Measurements from ENCODE around the gene MAML3.

Gene MAML3

GRCh38 chr4:140037353-140038030, 116.5 kb downstream of the MAML3 start:
- DNase-seq = no peak

GRCh38 chr4:140031706-140032105, 122.3 kb downstream of the MAML3 start:
- DNase-seq = no peak

GRCh38 chr4:140031061-140031460, 122.9 kb downstream of the MAML3 start:
- no peak for DNase-seq

- no peak for DNase-seq
Measured at GRCh38 chr4:140028676-140029517, 125.1 kb downstream of the MAML3 start.

DNA sequence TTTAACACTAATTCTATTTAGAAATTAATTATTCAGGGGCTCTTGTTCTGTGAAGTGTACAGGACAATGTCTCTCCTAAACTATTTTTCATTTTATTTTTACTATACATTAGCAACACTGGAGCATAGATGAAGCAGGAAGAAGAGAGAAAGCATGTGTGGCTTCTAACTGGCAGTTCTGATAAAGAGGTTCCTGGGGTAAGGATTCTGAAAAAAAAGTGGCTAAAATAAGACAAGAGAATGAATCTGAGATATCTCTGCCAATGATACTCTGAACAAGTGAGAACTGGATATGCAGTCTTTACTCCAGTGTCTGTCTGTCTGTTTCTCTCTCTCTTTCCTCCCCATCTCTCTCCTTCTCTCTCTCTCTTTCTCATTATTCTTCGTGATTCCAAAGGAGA, 125.9 kb downstream of the MAML3 start:
- no peak for DNase-seq

DNA sequence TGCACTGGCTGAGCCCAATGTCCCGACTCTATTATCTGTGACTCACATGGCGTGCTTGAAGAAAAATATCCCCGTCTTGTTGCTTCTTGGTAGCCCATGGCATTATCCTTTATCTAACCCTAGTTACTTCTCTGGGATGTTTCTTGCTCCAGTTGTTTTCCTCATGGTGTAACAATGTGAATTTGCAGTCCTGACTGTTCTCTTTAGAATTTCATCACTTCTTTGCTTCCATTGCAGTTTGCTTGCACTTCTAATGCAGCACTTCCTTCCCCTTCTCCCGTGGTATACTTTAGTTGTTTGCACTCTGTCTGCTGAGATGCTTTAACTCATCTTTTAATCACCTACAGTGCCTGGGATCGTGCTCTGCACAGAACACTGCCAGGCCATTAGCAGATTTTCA, 126.9 kb downstream of the MAML3 start:
- DNase-seq = no peak

DNA sequence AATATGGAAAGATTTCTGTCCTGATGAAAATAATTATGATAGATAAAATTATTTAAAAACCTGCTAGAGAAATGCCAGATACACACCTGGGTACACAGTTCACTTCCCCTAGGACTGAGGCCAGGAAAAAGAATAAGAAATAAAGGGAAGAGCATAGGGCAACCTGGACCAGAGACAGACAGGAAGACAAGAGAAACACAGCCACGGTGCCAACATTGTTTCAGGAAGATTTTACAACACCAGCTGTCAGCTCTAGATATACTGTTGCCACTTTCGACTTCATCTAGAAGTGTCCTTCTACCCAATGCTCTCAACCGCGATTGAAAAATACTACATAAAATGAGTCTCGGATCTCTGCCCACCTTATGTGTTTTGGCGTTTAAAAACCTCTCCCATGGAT, 128.5 kb downstream of the MAML3 start:
- no peak for DNase-seq

DNA sequence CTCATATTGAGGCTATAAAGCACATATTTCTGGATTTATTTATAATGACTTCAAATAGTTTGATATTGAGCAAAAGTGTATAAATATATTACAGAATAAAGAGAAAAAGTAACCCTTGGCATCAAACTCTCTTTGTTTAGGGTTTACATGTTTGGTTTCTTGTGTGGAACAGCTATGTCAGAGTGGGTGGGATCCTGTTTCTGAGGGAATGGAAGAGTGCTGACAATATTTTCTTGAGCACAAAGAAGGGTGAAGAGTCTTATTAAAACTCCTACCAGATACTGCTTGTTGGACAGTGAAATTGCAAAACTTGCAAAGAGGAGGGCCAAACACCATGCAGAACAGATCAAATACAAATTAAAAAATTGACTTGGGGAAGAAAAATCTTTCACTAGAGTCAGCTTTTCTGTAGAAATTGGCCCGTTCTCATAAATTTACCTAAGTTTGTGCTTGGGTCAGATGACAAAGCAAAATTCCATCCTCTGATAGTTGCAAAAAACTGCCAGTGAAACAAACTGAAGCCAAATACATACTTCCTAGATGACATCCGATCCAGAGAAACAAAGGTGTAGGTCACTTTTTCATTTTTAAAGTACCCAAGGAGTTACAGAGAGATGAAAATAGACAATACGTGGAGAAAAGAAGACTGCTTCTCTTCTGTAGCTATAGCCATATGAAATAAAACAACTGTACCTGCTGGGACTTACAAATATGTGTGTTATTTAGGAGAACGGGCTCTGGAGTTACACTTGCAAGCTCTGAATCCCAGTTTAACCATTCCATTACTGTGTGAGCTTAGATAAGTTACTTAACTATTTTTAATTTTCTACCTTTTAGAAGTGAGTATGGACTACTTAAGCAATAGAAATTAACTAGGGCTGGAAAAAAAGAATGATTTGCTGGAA, 133.3 kb downstream of the MAML3 start:
- DNase-seq = no peak

- no peak for DNase-seq
Measured at GRCh38 chr4:140019619-140020347, 134.2 kb downstream of the MAML3 start.

DNA sequence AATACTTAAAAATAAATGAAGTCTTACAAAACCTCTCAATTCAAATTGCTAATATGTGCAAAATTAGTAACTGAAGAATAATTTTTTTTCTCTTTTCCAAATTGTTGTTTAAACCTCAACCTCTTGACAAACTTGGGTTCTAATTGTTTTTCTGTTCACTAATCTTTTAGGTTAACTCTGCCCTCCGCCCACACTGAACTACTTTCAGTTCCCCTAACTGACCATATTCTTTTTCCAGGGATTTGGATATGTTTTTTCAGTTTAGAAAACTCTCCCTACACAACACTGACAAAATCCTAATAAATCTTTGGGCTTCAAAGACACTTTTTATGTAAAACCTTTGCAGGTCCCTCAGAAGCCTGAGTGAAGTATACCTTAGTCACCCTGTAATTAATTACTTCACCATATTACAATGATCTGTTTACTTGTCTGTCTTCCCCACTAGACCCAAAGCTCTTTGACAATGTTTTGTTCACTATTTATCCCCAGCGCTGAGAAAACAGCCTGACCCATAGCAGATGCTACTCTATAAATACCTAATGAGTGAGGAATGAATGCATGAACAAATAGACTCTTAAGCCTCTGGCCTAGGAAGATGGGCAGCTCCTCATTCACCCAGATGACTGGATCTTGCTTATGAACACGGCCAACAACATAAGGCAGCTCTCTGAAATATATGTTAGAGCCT, 134.9 kb downstream of the MAML3 start:
- no peak for DNase-seq

GRCh38 chr4:140014284-140014683, 139.7 kb downstream of the MAML3 start:
- no peak for DNase-seq

DNA sequence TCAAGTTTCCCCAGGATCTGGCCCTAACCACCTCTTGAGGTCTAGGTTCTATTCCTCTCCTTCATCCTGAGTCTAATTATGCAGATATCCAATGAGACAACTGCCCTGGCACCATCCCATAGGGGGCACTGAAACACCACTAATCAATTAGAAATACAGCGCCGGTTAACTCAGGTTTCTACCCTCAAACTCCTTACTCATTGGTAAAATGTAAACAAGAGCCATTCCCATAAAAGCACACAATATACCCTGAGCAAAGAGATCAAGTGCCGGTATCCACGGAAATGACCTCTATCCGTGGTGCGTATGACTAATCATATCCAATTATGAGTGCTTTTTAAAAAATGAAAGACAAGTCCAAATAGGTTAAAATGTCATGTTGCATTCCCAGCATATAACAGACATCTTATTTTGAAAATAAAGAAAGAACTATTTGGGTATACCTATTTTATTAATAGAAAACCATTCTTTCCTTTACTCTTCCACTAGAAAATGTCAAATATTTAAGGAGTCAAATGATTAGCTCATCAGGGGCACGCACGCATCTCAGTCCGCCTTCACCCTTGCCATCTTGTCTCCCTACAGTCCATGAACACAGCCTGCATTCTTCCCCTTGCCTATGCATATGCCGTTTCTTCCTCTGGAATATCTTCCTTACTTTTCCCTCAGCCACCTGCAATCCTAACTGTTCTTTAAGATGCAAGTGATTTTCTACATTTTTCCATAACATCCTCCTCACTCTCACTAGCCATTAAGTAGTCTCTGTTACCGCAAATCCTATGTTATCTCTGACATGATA, 141.1 kb downstream of the MAML3 start:
- DNase-seq = no peak

DNA sequence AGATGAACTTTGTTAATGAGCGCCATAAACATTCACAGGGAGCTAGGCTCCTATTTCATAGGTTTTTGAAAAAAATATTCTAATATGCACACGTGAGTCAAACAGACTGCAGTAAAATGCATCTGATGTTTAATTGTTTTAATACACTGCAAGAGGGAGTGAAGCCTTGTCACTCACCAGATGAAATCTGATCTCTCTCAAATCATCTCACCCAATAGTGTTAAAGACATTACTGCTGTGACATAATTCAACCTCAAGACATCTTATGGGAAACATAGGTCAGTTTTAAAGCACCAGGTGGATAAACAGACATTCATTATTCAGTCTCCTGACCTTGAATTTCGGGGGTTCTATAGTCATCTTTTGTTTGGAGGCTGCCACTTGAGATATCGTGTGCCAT, 148.3 kb downstream of the MAML3 start:
- no peak for DNase-seq

DNA sequence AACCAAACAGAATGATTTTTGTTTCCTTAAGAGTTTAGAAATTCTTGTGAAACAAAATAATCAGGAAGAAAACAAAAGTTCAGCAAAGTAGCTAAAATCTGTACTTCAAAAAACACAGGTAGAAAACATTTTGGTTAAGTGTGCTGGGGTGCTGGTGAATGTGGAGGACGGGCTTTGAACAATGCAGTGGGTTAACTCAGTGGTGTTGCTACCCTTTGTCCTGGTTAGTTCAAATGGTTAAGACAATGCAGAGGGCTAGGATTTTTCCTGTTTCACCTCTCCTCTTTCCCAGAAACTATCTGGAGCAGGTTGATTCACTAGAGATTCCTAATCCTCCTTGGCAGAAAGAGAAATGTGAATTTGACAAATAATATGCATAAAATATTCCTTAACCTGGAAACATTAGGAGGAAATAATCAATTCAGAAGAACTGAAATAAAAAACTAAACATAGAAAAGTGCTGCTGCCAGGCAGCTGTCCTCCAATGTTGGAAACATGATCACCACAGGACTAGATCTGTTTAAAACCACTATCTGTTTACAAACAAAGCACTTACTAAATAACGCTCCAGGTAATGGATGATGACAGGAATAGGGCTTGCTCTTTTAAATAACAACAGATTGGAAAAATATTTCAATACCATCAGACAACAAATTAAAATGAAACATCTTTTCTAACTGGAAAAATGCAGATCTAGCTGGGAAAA, 148.9 kb downstream of the MAML3 start:
- DNase-seq = no peak

GRCh38 chr4:140004549-140004895, 149.5 kb downstream of the MAML3 start:
- peak; percentile 61 for DNase-seq

GRCh38 chr4:140003876-140004548, 150.0 kb downstream of the MAML3 start:
- no peak for DNase-seq

DNA sequence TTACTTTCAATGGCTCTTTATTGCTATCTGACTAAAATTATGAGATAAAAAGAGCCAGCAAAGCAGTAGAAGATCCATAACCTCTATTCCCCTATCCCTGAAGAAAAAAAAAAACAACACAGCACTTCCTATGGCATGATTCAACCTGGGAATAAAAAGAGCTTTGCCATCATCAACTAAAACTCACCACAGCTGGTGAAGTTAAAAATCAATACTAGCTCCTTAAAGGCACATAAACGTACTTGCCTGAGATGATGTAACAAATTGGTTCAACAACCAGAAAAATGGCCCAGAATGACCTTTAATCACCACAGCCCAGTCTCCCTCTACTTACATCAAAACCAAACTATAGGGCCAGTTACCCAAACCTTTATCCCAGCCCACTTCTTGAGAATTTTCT, 153.8 kb downstream of the MAML3 start:
- no peak for DNase-seq

DNA sequence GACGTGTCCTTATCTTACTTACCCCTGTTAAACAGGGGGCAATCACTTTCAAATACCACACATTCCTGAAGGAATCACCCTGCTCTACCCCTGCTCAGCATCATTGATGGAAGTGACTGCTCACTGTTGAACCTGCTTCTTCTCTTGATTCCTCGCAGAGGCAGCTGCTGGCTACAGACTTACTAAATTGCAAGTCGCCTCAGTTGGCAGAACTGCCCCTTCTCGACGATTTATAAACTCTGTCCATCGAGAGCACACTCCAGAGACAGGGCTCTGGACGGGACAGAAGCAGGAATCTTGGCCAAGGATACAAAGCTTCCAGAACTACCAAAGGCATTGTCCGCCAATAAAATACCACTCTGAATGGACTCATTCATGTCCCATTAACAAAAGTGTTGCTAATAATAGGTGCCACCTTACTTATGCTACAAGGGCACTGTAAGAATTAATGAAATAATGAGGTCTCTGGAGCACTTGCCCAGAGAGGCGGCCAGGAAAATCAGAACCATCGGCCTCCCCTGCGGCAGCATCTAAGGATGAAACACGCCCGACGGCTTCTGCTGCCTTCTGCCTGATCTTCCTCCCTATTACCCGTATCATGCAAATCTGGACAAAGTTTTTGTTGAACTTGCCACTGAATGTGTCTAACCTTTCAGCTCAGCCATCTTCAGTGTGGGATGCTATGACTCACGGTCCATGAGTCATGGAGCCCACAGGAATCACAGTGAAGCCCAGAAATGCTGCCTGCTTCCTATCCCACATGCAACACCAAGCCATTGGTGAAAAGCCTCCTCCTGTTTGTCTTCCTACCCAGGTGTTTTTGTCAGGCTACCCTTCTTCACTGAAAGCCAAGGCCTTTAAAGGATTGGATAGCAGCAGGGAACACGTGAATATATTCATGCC, 164.9 kb downstream of the MAML3 start:
- no peak for DNase-seq

GRCh38 chr4:139987502-139987850, 166.5 kb downstream of the MAML3 start:
- DNase-seq = no peak

Measured in right forelimb (tissue), 1 donor.